ENCODE results near the gene MYMX. TPM values are rescaled to one million over a fixed set of nuclear protein-coding genes. Genes with fewer than 3 reads are reported as not detected.

The MYMX gene
- total and polyA plus RNA-seq, 2 of the 13 experiments (the other 11 are each of a cell fraction or from before 2014, with no cell fraction given) = not detected

DNA sequence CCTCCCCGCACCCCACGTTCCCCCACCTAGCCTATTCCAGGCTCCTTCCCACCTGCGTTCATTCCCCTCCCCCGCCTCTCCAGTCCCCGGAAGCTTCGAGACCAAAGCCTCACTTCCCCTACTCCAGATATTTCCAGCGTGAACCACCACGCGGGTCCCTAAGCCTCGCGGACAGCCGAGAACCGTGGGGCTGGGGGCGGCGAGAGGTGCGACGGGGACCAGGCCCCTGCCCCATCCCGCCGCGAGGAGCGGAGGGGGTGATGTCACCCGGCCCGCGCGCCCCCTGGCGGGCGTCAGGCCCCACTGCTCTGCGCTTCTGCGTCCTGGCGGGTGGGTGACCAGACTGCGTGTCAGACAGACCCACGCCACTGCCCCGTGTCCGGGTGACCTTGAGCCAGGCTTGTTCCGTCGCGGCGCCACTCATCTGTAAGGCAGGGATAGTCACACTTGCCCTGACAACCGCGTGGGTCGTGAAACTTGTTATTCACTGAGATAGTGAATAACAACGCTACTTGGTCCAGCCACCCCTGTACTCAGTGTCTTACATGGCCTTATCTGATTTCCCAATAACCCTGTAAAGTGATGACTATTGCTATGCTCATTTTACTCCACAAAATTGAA is 21.2 kb downstream of the MYMX start (continued):
- TF ChIP-seq, protein P1, sequence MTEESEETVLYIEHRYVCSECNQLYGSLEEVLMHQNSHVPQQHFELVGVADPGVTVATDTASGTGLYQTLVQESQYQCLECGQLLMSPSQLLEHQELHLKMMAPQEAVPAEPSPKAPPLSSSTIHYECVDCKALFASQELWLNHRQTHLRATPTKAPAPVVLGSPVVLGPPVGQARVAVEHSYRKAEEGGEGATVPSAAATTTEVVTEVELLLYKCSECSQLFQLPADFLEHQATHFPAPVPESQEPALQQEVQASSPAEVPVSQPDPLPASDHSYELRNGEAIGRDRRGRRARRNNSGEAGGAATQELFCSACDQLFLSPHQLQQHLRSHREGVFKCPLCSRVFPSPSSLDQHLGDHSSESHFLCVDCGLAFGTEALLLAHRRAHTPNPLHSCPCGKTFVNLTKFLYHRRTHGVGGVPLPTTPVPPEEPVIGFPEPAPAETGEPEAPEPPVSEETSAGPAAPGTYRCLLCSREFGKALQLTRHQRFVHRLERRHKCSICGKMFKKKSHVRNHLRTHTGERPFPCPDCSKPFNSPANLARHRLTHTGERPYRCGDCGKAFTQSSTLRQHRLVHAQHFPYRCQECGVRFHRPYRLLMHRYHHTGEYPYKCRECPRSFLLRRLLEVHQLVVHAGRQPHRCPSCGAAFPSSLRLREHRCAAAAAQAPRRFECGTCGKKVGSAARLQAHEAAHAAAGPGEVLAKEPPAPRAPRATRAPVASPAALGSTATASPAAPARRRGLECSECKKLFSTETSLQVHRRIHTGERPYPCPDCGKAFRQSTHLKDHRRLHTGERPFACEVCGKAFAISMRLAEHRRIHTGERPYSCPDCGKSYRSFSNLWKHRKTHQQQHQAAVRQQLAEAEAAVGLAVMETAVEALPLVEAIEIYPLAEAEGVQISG (CRISPR knock-in tag; IDR thresholded peaks at IDR 0.05) = peak; percentile 67; the same call in 1 of the 2 replicates
- no peak for TF ChIP-seq ZEB1 (IDR thresholded peaks at IDR 0.05; ENCODE audit: insufficient replicate concordance, low read depth)
- TF ChIP-seq BCLAF1 (IDR thresholded peaks at IDR 0.05) = no peak
- TF ChIP-seq NFKBIZ (CRISPR knock-in tag; IDR thresholded peaks at IDR 0.05) = no peak
- 0 out of 2 replicates have a peak, but pooled peaks have one; percentile 35 for TF ChIP-seq HOXD1 (CRISPR knock-in tag; IDR thresholded peaks at IDR 0.05)
- peak; percentile 51; the same call in 1 of the 2 replicates for TF ChIP-seq ZNF747 (CRISPR knock-in tag; IDR thresholded peaks at IDR 0.05; ENCODE audit: borderline replicate concordance)
- peak; percentile 23; the same call in 1 of the 2 replicates for TF ChIP-seq HOMEZ (CRISPR knock-in tag; IDR thresholded peaks at IDR 0.05; ENCODE audit: low read depth)
- TF ChIP-seq MXD1 (CRISPR knock-in tag; IDR thresholded peaks at IDR 0.05) = peak; percentile 1; the same call in 1 of the 2 replicates
- TF ChIP-seq RBAK (CRISPR knock-in tag; IDR thresholded peaks at IDR 0.05) = no peak
- no peak for TF ChIP-seq CSRNP2 (CRISPR knock-in tag; conservative IDR thresholded peaks at IDR 0.05; ENCODE audit: low read depth)
- TF ChIP-seq ZNF550 (CRISPR knock-in tag; IDR thresholded peaks at IDR 0.05; ENCODE audit: borderline replicate concordance) = peak; percentile 95; the same call in 1 of the 2 replicates
- no peak for TF ChIP-seq KMT2A (CRISPR knock-in tag; IDR thresholded peaks at IDR 0.05)
- peak; percentile 26; the same call in 1 of the 2 replicates for TF ChIP-seq ZNF331 (CRISPR knock-in tag; IDR thresholded peaks at IDR 0.05)
- TF ChIP-seq MXD3 (CRISPR knock-in tag; IDR thresholded peaks at IDR 0.05) = peak; percentile 77; the same call in 1 of the 2 replicates
- TF ChIP-seq ZNF513 (CRISPR knock-in tag; conservative IDR thresholded peaks at IDR 0.05) = peak; percentile 94; the same call in 1 of the 2 replicates
- peak; percentile 24; the same call in 1 of the 2 replicates for TF ChIP-seq PAWR (CRISPR knock-in tag; IDR thresholded peaks at IDR 0.05; ENCODE audit: borderline replicate concordance)
- TF ChIP-seq ZNF232 (CRISPR knock-in tag; IDR thresholded peaks at IDR 0.05; ENCODE audit: borderline replicate concordance) = 0 out of 2 replicates have a peak, but pooled peaks have one; percentile 24
